Calu3 (cell line): ENCODE data around the gene AGR3. TPM values are rescaled to one million over a fixed set of nuclear protein-coding genes. Genes with fewer than 3 reads are reported as not detected.

Experiments used
- BruUV-seq: library from RNA; stranded (reverse); fragments of 400-500 nt; replicated peaks from 2 replicates; lab custom pipeline; 2021; lab: Mats Ljungman, UMichigan
- CTCF ChIA-PET: fragments of 300-600 bp; sonication (Branson Sonifier 250); formaldehyde crosslinking; loops from one replicate; lab custom pipeline; 2022; ENCODE audit warnings: antibody characterized with exemption; lab: Charles Lee
- DNase-seq: peaks from one replicate; pipeline ENCODE4 v3.0.0; 2022
- H3K27ac Mint-ChIP-seq: one replicate; pipeline ENCODE4 v1.8.0; 2022; ENCODE audit warnings: mixed read lengths; ENCODE audit not compliant: unreplicated experiment
- H3K27me3 Mint-ChIP-seq: one replicate; pipeline ENCODE4 v1.8.0; 2022; ENCODE audit warnings: mixed read lengths; ENCODE audit not compliant: unreplicated experiment
- H3K36me3 Mint-ChIP-seq: one replicate; pipeline ENCODE4 v1.8.0; 2022; ENCODE audit warnings: mild to moderate bottlenecking, moderate library complexity, mixed read lengths; ENCODE audit not compliant: insufficient read depth, unreplicated experiment
- H3K4me1 Mint-ChIP-seq: one replicate; pipeline ENCODE4 v1.8.0; 2022; ENCODE audit warnings: mild to moderate bottlenecking, low read depth, mixed read lengths; ENCODE audit not compliant: unreplicated experiment
- H3K4me3 Mint-ChIP-seq: one replicate; pipeline ENCODE4 v1.8.0; 2022; ENCODE audit warnings: mild to moderate bottlenecking, low read depth, moderate library complexity, mixed read lengths; ENCODE audit not compliant: unreplicated experiment
- H3K9me3 Mint-ChIP-seq: one replicate; pipeline ENCODE4 v1.8.0; 2022; ENCODE audit warnings: low read depth, mixed read lengths; ENCODE audit not compliant: unreplicated experiment
- CTCF ChIP-seq: fragments of 200-600 bp; IDR thresholded peaks from one replicate; pipeline ENCODE4 v1.8.0; 2022; ENCODE audit warnings: antibody characterized with exemption; ENCODE audit not compliant: unreplicated experiment
- intact Hi-C: fragments of 100-400 bp; cut with micrococcal nuclease; formaldehyde crosslinking; loops from one replicate; pipeline ENCODE4 v1.10.0; 2022; ENCODE audit not compliant: unreplicated experiment
- total RNA-seq: library from RNA; stranded (reverse); gene quantifications from 2 replicates; pipeline ENCODE4 v1.2.3, GENCODE V29; 2022

AGR3 gene
- total RNA-seq, 1 experiment from 2014 or later, result 8.4 TPM

- Mint-ChIP-seq H3K4me1 (peaks cover 18% of the 10 kb centered on the region), H3K36me3 (peaks cover 4% of the 10 kb centered on the region), H3K4me3 (no peak overlapping the region), H3K27ac (no peak overlapping the region), H3K9me3 (no peaks in the 10 kb centered on the region), H3K27me3 (no peaks in the 10 kb centered on the region)
- CTCF ChIA-PET, result interaction anchor here (0.5 to 0.6 kb wide), 2 partner anchors 114 to 157 kb away, joined by 3 to 6 read pairs; no protein-coding TSS in a partner anchor
- intact Hi-C loops, result no loop called here
- no peak for DNase-seq
- TF ChIP-seq CTCF, result no peak
- no TSS peak for BruUV-seq
Observed at GRCh38 chr7:16826060-16826459, 55.7 kb downstream of the AGR3 start.

GRCh38 chr7:16822029-16822428 lies 59.8 kb downstream of the AGR3 start:
- no TSS peak for BruUV-seq
- no peak for TF ChIP-seq CTCF
- CTCF ChIA-PET, result interaction anchor here (0.7 to 1.6 kb wide), 4 partner anchors 17 to 198 kb away, joined by 3 to 5 read pairs (median 4); partner anchors contain the start of gene AGR2
- Mint-ChIP-seq H3K9me3 (no peaks in the 10 kb centered on the region), H3K4me3 (peak overlapping the region; percentile 50), H3K36me3 (peaks cover 4% of the 10 kb centered on the region), H3K27ac (peak overlapping the region; percentile 97), H3K4me1 (peaks cover 39% of the 10 kb centered on the region), H3K27me3 (no peaks in the 10 kb centered on the region)
- intact Hi-C loops, result loop anchor here (1.0 kb wide), 1 partner anchor 25 kb away; no protein-coding TSS in a partner anchor
- DNase-seq, result no peak

- TF ChIP-seq CTCF, result no peak
- CTCF ChIA-PET, result interaction anchor here (0.7 to 2.9 kb wide), 3 partner anchors 17 to 363 kb away, joined by 3 to 18 read pairs (median 4); no protein-coding TSS in a partner anchor
- Mint-ChIP-seq H3K4me3 (no peak overlapping the region), H3K4me1 (peaks cover 68% of the 10 kb centered on the region), H3K27ac (no peak overlapping the region), H3K9me3 (no peaks in the 10 kb centered on the region), H3K36me3 (peaks cover 9% of the 10 kb centered on the region), H3K27me3 (no peaks in the 10 kb centered on the region)
- BruUV-seq, result no TSS peak
- no peak for DNase-seq
- intact Hi-C loops, result no loop called here
Observed at GRCh38 chr7:16818732-16819131, 63.1 kb downstream of the AGR3 start.

- CTCF ChIA-PET, result interaction anchor here (0.6 to 2.9 kb wide), 10 partner anchors 15 to 1015 kb away, joined by 3 to 18 read pairs (median 4); no protein-coding TSS in a partner anchor
- no peaks in the 10 kb centered on the region for H3K27me3 Mint-ChIP-seq
- intact Hi-C loops, result no loop called here
- peak overlapping the region; percentile 0 for H3K4me3 Mint-ChIP-seq
- no peak for DNase-seq
- peaks cover 75% of the 10 kb centered on the region for H3K4me1 Mint-ChIP-seq
- no peaks in the 10 kb centered on the region for H3K9me3 Mint-ChIP-seq
- TF ChIP-seq CTCF, result no peak
- no TSS peak for BruUV-seq
- peaks cover 17% of the 10 kb centered on the region for H3K36me3 Mint-ChIP-seq
- H3K27ac Mint-ChIP-seq, result peak overlapping the region; percentile 53
Observed at GRCh38 chr7:16817536-16817935, 64.2 kb downstream of the AGR3 start.
